HEK293T (cell line): ENCODE data around the gene CTSZ.

ENCODE experiments used
- CTCF ChIA-PET: fragments of 350-600 bp; formaldehyde crosslinking; extraction: SDS; loops from one replicate; lab custom pipeline; 2021; ENCODE audit warnings: antibody characterized with exemption, inconsistent platforms; lab: Yijun Ruan, JAX
- POLR2A ChIA-PET: fragments of 350-600 bp; formaldehyde crosslinking; extraction: SDS; loops from one replicate; lab custom pipeline; 2020; ENCODE audit warnings: antibody characterized with exemption, inconsistent platforms; lab: Yijun Ruan, JAX
- DNase-seq: peaks from one replicate; pipeline ENCODE4 v3.0.0; 2012; ENCODE audit warnings: mixed read lengths; ENCODE audit errors: extremely low spot score
- ARNT ChIP-seq: fragments of 450-650 bp; IDR thresholded peaks from 2 replicates; pipeline ENCODE4 v1.6.1; 2017; ENCODE audit warnings: mild to moderate bottlenecking
- BHLHE40 ChIP-seq: fragments of 450-650 bp; IDR thresholded peaks from 2 replicates; pipeline ENCODE4 v1.6.1; 2016; ENCODE audit warnings: mild to moderate bottlenecking, moderate library complexity, borderline replicate concordance
- CTBP1 ChIP-seq: fragments of 450-650 bp; IDR thresholded peaks from 2 replicates; pipeline ENCODE4 v1.6.1; 2016; ENCODE audit warnings: borderline replicate concordance
- ELF4 ChIP-seq: fragments of 450-650 bp; IDR thresholded peaks from 2 replicates; pipeline ENCODE4 v1.6.1; 2017; ENCODE audit warnings: antibody characterized with exemption
- FOXA1 ChIP-seq: fragments of 450-650 bp; IDR thresholded peaks from 2 replicates; pipeline ENCODE4 v1.6.1; 2016; ENCODE audit warnings: mild to moderate bottlenecking
- FOXK2 ChIP-seq: fragments of 450-650 bp; IDR thresholded peaks from 2 replicates; pipeline ENCODE4 v1.6.1; 2016; ENCODE audit warnings: mild to moderate bottlenecking
- FOXM1 ChIP-seq: fragments of 450-650 bp; IDR thresholded peaks from 2 replicates; pipeline ENCODE4 v1.6.1; 2017; ENCODE audit warnings: mild to moderate bottlenecking, borderline replicate concordance
- HDGF ChIP-seq: fragments of 450-650 bp; IDR thresholded peaks from 2 replicates; pipeline ENCODE4 v1.6.1; 2017; ENCODE audit warnings: antibody characterized with exemption, borderline replicate concordance
- L3MBTL2 ChIP-seq: fragments of 450-650 bp; conservative IDR thresholded peaks from 2 replicates; pipeline ENCODE4 v1.6.1; 2016; ENCODE audit warnings: mild to moderate bottlenecking
- LEF1 ChIP-seq: fragments of 450-650 bp; IDR thresholded peaks from 2 replicates; pipeline ENCODE4 v1.6.1; 2017; ENCODE audit warnings: mild to moderate bottlenecking, borderline replicate concordance
- NFRKB ChIP-seq: fragments of 450-650 bp; IDR thresholded peaks from 2 replicates; pipeline ENCODE4 v1.6.1; 2016; ENCODE audit warnings: mild to moderate bottlenecking, moderate library complexity
- SP1 ChIP-seq: fragments of 450-650 bp; IDR thresholded peaks from 2 replicates; pipeline ENCODE4 v1.6.1; 2017
- SUZ12 ChIP-seq: fragments of 450-650 bp; IDR thresholded peaks from 2 replicates; pipeline ENCODE4 v1.6.1; 2016; ENCODE audit warnings: mild to moderate bottlenecking
- TARDBP ChIP-seq: fragments of 450-650 bp; IDR thresholded peaks from 2 replicates; pipeline ENCODE4 v1.6.1; 2016
- ZNF384 ChIP-seq: fragments of 450-650 bp; IDR thresholded peaks from 2 replicates; pipeline ENCODE4 v1.6.1; 2016
- TF ChIP-seq, protein P1 (sequence below): fragments of 450-650 bp; IDR thresholded peaks from 2 replicates; pipeline ENCODE4 v1.6.1; 2016

Gene CTSZ

DNA sequence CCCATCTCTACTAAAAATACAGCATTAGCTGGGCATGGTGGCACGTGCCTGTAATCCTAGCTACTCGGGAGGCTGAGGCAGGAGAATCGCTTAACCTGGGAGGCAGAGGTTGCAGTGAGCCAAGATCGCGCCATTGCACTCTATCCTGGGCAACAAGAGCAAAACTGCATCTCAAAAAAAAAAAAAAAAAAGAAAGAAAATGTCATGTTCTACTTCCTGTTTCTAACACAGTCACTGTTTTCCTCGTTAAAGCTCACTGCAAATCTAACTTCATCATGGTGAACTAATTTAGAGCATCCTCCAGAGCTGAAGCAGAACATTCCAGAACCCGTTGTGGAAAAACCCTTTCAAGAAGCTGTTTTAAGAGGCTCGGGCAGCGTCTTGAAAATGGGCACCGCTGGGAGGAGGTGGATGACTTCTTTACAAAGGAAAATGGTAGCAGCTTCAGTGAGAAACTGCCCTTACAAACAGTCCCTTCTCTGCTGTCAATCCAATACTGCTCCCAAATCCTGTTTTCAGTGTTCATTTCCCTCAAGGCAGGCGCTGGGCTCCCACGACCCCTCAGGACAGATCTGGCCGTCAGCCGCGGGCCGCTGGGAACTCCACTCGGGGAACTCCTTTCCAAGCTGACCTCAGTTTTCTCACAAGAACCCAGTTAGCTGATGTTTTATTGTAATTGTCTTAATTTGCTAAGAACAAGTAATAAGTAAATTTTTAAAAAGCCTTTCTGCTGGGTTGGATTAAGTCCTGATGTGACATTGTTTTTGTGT lies 12.5 kb downstream of the CTSZ start:
- ChIA-PET CTCF (no interaction called here), POLR2A (interaction anchor here (1.4 to 4.4 kb wide), 2 partner anchors 13 to 37 kb away, joined by 3 to 19 read pairs; partner anchors contain the start of genes ATP5F1E and NELFCD)
- no peak for DNase-seq
- TF ChIP-seq L3MBTL2 (no peak), FOXM1 (no peak), ZNF384 (no peak), FOXA1 (no peak), LEF1 (no peak), HDGF (no peak), SUZ12 (no peak), TARDBP (no peak), ARNT (no peak)

DNA sequence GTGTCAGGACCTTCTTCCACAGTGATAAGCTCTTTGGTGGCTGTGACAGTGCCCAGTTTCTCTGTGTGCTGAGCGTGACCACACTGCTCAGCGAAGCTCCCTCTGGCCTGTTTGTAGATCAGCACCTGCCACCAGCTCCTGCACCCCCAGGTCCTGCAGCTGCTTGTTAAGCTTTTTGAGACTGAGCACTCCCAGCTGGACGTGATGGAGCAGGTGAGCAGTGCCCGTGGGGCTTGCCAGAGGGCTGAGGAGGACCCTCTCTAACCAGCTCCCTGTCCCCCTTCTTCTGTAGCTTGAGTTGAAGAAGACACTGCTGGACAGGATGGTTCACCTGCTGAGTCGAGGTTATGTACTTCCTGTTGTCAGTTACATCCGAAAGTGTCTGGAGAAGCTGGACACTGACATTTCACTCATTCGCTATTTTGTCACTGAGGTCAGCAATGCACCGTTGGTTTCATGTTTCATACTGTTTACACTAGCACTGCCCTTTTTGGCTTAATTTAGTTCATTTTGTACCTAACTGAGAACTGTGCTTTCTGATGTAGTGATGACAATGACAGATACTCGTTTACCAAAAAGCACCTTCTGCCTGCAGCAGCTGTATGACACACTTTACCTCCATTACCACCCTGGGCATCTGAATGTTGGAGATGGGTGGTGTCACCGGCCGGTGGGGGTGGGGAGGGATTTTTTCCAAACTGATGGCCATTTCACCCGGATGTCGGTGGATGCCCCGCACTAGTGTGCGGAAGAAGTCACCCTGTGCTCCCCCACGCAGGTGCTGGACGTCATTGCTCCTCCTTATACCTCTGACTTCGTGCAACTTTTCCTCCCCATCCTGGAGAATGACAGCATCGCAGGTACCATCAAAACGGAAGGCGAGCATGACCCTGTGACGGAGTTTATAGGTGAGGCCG lies 13.5 kb downstream of the CTSZ start:
- CTCF ChIA-PET = no interaction called here
- DNase-seq = no peak
- TF ChIP-seq, protein P1, sequence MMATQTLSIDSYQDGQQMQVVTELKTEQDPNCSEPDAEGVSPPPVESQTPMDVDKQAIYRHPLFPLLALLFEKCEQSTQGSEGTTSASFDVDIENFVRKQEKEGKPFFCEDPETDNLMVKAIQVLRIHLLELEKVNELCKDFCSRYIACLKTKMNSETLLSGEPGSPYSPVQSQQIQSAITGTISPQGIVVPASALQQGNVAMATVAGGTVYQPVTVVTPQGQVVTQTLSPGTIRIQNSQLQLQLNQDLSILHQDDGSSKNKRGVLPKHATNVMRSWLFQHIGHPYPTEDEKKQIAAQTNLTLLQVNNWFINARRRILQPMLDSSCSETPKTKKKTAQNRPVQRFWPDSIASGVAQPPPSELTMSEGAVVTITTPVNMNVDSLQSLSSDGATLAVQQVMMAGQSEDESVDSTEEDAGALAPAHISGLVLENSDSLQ = no peak
- TF ChIP-seq SUZ12 (no peak), FOXM1 (no peak), LEF1 (no peak), BHLHE40 (no peak), ZNF384 (no peak), FOXK2 (no peak), SP1 (no peak), NFRKB (no peak), HDGF (no peak), FOXA1 (no peak), ELF4 (no peak)
- POLR2A ChIA-PET = interaction anchor here (1.4 to 4.4 kb wide), 2 partner anchors 12 to 38 kb away, joined by 3 to 19 read pairs; partner anchors contain the start of genes ATP5F1E and NELFCD

DNA sequence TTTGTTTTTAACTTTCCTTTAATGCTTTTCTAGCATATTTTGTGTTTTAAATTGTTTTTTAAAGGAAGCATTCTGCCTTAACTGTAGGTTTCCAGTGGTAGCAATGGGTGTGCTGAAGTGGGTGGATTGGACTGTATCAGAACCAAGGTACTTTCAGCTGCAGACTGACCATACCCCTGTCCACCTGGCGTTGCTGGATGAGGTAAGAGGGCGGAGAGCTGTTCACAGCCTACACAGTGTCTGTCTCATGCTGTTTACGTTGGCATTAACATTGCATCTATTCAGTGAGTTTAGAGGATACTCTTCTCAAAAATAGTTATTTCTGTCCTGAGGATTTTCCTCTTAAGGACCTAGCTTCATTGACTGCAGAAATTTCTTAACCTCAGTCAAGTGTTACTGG lies 14.1 kb downstream of the CTSZ start:
- TF ChIP-seq HDGF = no peak
- TF ChIP-seq CTBP1 = no peak
- TF ChIP-seq ELF4 = no peak
- no peak for TF ChIP-seq FOXK2
- TF ChIP-seq L3MBTL2 = no peak
- no peak for TF ChIP-seq FOXM1
- TF ChIP-seq SP1 = no peak
- TF ChIP-seq SUZ12 = no peak
- TF ChIP-seq LEF1 = no peak
- TF ChIP-seq, protein P1 = no peak
- no peak for DNase-seq
- ChIA-PET CTCF (interaction anchor here (0.7 kb wide), 1 partner anchor 16 kb away, joined by 3 read pairs; no protein-coding TSS in a partner anchor), POLR2A (interaction anchor here (4.4 kb wide), 1 partner anchor 12 kb away, joined by 19 read pairs; the partner anchor contains the start of gene NELFCD)

DNA sequence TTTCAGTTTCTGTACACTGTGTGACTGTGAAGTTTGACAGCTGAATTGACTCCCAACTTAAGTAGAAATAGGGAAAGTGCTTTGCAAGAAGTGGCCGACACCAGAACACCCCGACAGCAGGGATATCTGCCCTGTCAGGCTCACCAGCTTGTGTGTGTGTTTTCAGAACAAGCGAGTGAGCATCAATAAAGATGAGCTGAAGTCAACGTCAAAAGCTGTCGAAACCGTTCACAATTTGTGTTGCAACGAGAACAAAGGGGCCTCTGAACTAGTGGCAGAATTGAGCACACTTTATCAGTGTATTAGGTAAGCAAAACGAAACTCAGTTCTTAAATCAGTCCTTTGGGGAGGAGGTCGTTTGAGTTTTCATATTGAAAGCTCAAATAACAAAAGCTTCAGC lies 15.3 kb downstream of the CTSZ start:
- no peak for DNase-seq
- CTCF ChIA-PET = no interaction called here
- POLR2A ChIA-PET = interaction anchor here (4.4 kb wide), 1 partner anchor 10 kb away, joined by 19 read pairs; the partner anchor contains the start of gene NELFCD
- TF ChIP-seq BHLHE40 (no peak), NFRKB (no peak), ELF4 (no peak), ARNT (no peak), TARDBP (no peak), SP1 (no peak), FOXM1 (no peak), HDGF (no peak), LEF1 (no peak), ZNF384 (no peak), CTBP1 (no peak), SUZ12 (no peak), FOXK2 (no peak)
- TF ChIP-seq, protein P1 = no peak

DNA sequence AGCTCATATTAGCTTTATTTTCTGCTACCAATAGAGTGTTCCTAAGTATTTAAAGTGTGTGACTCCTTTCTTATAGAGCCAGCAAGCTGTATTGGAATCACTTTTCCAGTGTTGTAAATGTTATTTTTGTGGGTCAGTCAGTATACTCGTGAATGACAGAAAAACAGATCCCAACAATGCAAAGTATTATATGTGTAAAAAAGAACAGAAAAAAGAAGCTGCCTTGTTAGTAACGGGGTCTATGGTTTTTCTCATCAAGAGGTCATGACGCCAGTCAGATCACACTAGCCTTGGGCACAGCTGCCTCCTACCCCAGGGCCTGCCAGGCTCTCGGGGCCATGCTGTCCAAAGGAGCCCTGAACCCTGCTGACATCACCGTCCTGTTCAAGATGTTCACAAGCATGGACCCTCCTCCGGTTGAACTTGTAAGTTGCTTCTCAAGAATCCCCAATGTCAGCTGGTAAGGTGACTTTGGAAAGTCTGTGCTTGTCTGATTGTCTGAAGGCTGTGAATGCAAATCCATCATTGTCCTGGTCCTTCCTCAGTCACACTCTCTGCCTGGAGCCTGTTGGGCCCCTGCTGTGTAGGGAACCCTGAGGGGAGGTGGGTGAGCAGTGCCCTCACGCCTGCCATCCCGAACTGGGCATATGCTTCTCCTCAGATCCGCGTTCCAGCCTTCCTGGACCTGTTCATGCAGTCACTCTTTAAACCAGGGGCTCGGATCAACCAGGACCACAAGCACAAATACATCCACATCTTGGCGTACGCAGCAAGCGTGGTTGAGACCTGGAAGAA lies 16.2 kb downstream of the CTSZ start:
- CTCF ChIA-PET = no interaction called here
- POLR2A ChIA-PET = interaction anchor here (4.4 kb wide), 1 partner anchor 9 kb away, joined by 19 read pairs; the partner anchor contains the start of gene NELFCD
- no peak for DNase-seq
- no peak for TF ChIP-seq FOXK2
- TF ChIP-seq ARNT = no peak
- TF ChIP-seq SUZ12 = no peak
- no peak for TF ChIP-seq FOXM1
- no peak for TF ChIP-seq HDGF
- TF ChIP-seq BHLHE40 = no peak
- no peak for TF ChIP-seq CTBP1
- no peak for TF ChIP-seq NFRKB
- TF ChIP-seq SP1 = no peak
- TF ChIP-seq LEF1 = no peak
- TF ChIP-seq FOXA1 = no peak
- TF ChIP-seq TARDBP = no peak
- no peak for TF ChIP-seq L3MBTL2
